Tongue (tissue), 2 donors: ENCODE measurements around the gene FYB1. TPM values are rescaled to one million over a fixed set of nuclear protein-coding genes. Genes with fewer than 3 reads are reported as not detected.
A peak's percentile ranks its signal among the peaks of the same experiment; 100 is the strongest.
"Not testable (repeated sequence)": the region's sequence is repeated elsewhere in the genome, so short reads cannot be mapped to it uniquely, and the experiment has no call there.

Experiments
- DNase-seq: peaks from one replicate; pipeline ENCODE4 v3.0.0-alpha.2; 2015
- total RNA-seq: library from RNA; depleted of rRNA; stranded (reverse); fragments of >200 nt; gene quantifications from one replicate; pipeline ENCODE4 v1.2.3, GENCODE V29; 2014

The FYB1 gene
- 9.0 TPM for total RNA-seq

GRCh38 chr5:39219437-39219836 lies at the start of gene FYB1:
Gene FYB1 (minus strand): TSS chr5:39219563. CDS start chr5:39202960, 16,603 bp downstream.
- DNase-seq, result peak; percentile 43

GRCh38 chr5:39267186-39267585 lies 47.8 kb upstream of the FYB1 start:
- no peak for DNase-seq

- DNase-seq, result no peak
Measured at GRCh38 chr5:39266442-39266841, 47.1 kb upstream of the FYB1 start.

- DNase-seq, result no peak
Measured at GRCh38 chr5:39264528-39264927, 45.2 kb upstream of the FYB1 start.

GRCh38 chr5:39262981-39263380 lies 43.6 kb upstream of the FYB1 start:
- DNase-seq, result no peak

GRCh38 chr5:39260095-39260494 lies 40.7 kb upstream of the FYB1 start:
- DNase-seq, result no peak

- no peak for DNase-seq
Measured at GRCh38 chr5:39257554-39257953, 38.2 kb upstream of the FYB1 start.

- DNase-seq, result peak; percentile 12
Measured at GRCh38 chr5:39256477-39257235, 37.3 kb upstream of the FYB1 start.

- DNase-seq, result no peak
Measured at GRCh38 chr5:39255406-39255805, 36.0 kb upstream of the FYB1 start.

- no peak for DNase-seq
Measured at GRCh38 chr5:39254671-39255070, 35.3 kb upstream of the FYB1 start.

GRCh38 chr5:39253196-39253595 lies 33.8 kb upstream of the FYB1 start:
- DNase-seq, result no peak

- DNase-seq, result no peak
Measured at GRCh38 chr5:39249564-39250274, 30.4 kb upstream of the FYB1 start.

GRCh38 chr5:39249069-39249468 lies 29.7 kb upstream of the FYB1 start:
- DNase-seq, result no peak

- DNase-seq, result no peak
Measured at GRCh38 chr5:39240750-39241149, 21.4 kb upstream of the FYB1 start.

- DNase-seq, result no peak
Measured at GRCh38 chr5:39238366-39239105, 19.2 kb upstream of the FYB1 start.

- no peak for DNase-seq
Measured at GRCh38 chr5:39236718-39237117, 17.4 kb upstream of the FYB1 start.

- no peak for DNase-seq
Measured at GRCh38 chr5:39235648-39236047, 16.3 kb upstream of the FYB1 start.

GRCh38 chr5:39234494-39234893 lies 15.1 kb upstream of the FYB1 start:
- DNase-seq, result not testable (repeated sequence)

GRCh38 chr5:39233783-39234182 lies 14.4 kb upstream of the FYB1 start:
- DNase-seq, result no peak

GRCh38 chr5:39231705-39232525 lies 12.6 kb upstream of the FYB1 start:
- no peak for DNase-seq

GRCh38 chr5:39228596-39228995 lies 9.2 kb upstream of the FYB1 start:
- DNase-seq, result no peak

GRCh38 chr5:39226558-39226957 lies 7.2 kb upstream of the FYB1 start:
- no peak for DNase-seq
